ENCODE measurements around the gene GSPT1.

GSPT1 gene

GRCh38 chr16:11896486-11897176 lies 19.1 kb downstream of the GSPT1 start:
- H3K36me3 ChIP-seq (replicated peaks) = peaks cover 41% of the 10 kb centered on the region
- in situ Hi-C loops (cut with MboI; ENCODE audit: low sequenced_read_pairs) = no loop called here
- no peaks in the 10 kb centered on the region for H3K9me3 ChIP-seq

GRCh38 chr16:11893571-11893970 lies 22.2 kb downstream of the GSPT1 start:
- no peak for DNase-seq (ENCODE audit: low spot score in 2 of 2)
- in situ Hi-C loops (cut with MboI; ENCODE audit: low sequenced_read_pairs) = no loop called here
- Histone ChIP-seq H3K36me3 (replicated peaks) (peaks cover 60% of the 10 kb centered on the region), H3K4me3 (no peak overlapping the region), H3K27me3 (ENCODE audit: low read depth) (no peaks in the 10 kb centered on the region), H3K4me1 (no peaks in the 10 kb centered on the region), H3K9me3 (no peaks in the 10 kb centered on the region)

More at GRCh38 chr16:11896486-11897176, 19.1 kb downstream of the GSPT1 start:
- Histone ChIP-seq H3K4me1 (no peaks in the 10 kb centered on the region; the same call in 1 of the 2 replicates), H3K4me3 (no peak overlapping the region), H3K27me3 (ENCODE audit: low read depth) (no peaks in the 10 kb centered on the region)
- no peak for DNase-seq (ENCODE audit: low spot score in 2 of 2)

GRCh38 chr16:11892761-11893160 lies 23.0 kb downstream of the GSPT1 start:
- no peaks in the 10 kb centered on the region for H3K27me3 ChIP-seq (ENCODE audit: low read depth)
- H3K9me3 ChIP-seq = no peaks in the 10 kb centered on the region
- H3K36me3 ChIP-seq (replicated peaks) = peaks cover 63% of the 10 kb centered on the region
- DNase-seq (ENCODE audit: low spot score in 2 of 2) = no peak
- H3K4me3 ChIP-seq = no peak overlapping the region
- H3K4me1 ChIP-seq = no peaks in the 10 kb centered on the region; the same call in 1 of the 2 replicates
- in situ Hi-C loops (cut with MboI; ENCODE audit: low sequenced_read_pairs) = no loop called here

- in situ Hi-C loops (cut with MboI; ENCODE audit: low sequenced_read_pairs) = no loop called here
- peaks cover 63% of the 10 kb centered on the region for H3K36me3 ChIP-seq (replicated peaks)
- DNase-seq (ENCODE audit: low spot score in 2 of 2) = no peak
- H3K4me3 ChIP-seq = no peak overlapping the region
- H3K4me1 ChIP-seq = peaks cover 15% of the 10 kb centered on the region
- H3K27me3 ChIP-seq (ENCODE audit: low read depth) = no peaks in the 10 kb centered on the region
- no peaks in the 10 kb centered on the region for H3K9me3 ChIP-seq
Measured at GRCh38 chr16:11890231-11890965, 25.4 kb downstream of the GSPT1 start.

GRCh38 chr16:11886881-11887280 lies 28.9 kb downstream of the GSPT1 start:
- Histone ChIP-seq H3K9me3 (no peaks in the 10 kb centered on the region), H3K4me1 (peaks cover 15% of the 10 kb centered on the region), H3K4me3 (no peak overlapping the region), H3K27me3 (ENCODE audit: low read depth) (no peaks in the 10 kb centered on the region), H3K36me3 (replicated peaks) (peaks cover 75% of the 10 kb centered on the region)
- in situ Hi-C loops (cut with MboI; ENCODE audit: low sequenced_read_pairs) = no loop called here
- DNase-seq (ENCODE audit: low spot score in 2 of 2) = no peak

GRCh38 chr16:11884035-11884434 lies 31.7 kb downstream of the GSPT1 start:
- peaks cover 15% of the 10 kb centered on the region for H3K4me1 ChIP-seq
- H3K9me3 ChIP-seq = no peaks in the 10 kb centered on the region
- no peak overlapping the region for H3K4me3 ChIP-seq
- no peak for DNase-seq (ENCODE audit: low spot score in 2 of 2)
- H3K27me3 ChIP-seq (ENCODE audit: low read depth) = no peaks in the 10 kb centered on the region
- H3K36me3 ChIP-seq (replicated peaks) = peaks cover 84% of the 10 kb centered on the region
- in situ Hi-C loops (cut with MboI; ENCODE audit: low sequenced_read_pairs) = no loop called here

GRCh38 chr16:11880007-11880406 lies 35.7 kb downstream of the GSPT1 start:
- Histone ChIP-seq H3K36me3 (replicated peaks) (peaks cover 89% of the 10 kb centered on the region), H3K27me3 (ENCODE audit: low read depth) (no peaks in the 10 kb centered on the region), H3K4me1 (no peaks in the 10 kb centered on the region)

GRCh38 chr16:11877374-11877773 lies 38.4 kb downstream of the GSPT1 start:
- Histone ChIP-seq H3K4me1 (peaks cover 9% of the 10 kb centered on the region), H3K9me3 (no peaks in the 10 kb centered on the region), H3K4me3 (no peak overlapping the region), H3K27me3 (ENCODE audit: low read depth) (no peaks in the 10 kb centered on the region), H3K36me3 (replicated peaks) (peaks cover 91% of the 10 kb centered on the region)
- in situ Hi-C loops (cut with MboI; ENCODE audit: low sequenced_read_pairs) = no loop called here
- DNase-seq (ENCODE audit: low spot score in 2 of 2) = no peak

More at GRCh38 chr16:11880007-11880406, 35.7 kb downstream of the GSPT1 start:
- no peaks in the 10 kb centered on the region for H3K9me3 ChIP-seq
- in situ Hi-C loops (cut with MboI; ENCODE audit: low sequenced_read_pairs) = no loop called here
- DNase-seq (ENCODE audit: low spot score in 2 of 2) = no peak
- H3K4me3 ChIP-seq = no peak overlapping the region

- Histone ChIP-seq H3K36me3 (replicated peaks) (peaks cover 81% of the 10 kb centered on the region), H3K27me3 (ENCODE audit: low read depth) (no peaks in the 10 kb centered on the region), H3K9me3 (no peaks in the 10 kb centered on the region), H3K4me1 (peaks cover 20% of the 10 kb centered on the region), H3K4me3 (no peak overlapping the region)
- DNase-seq (ENCODE audit: low spot score in 2 of 2) = no peak
- in situ Hi-C loops (cut with MboI; ENCODE audit: low sequenced_read_pairs) = no loop called here
Measured at GRCh38 chr16:11876306-11876705, 39.5 kb downstream of the GSPT1 start.

- Histone ChIP-seq H3K4me3 (no peak overlapping the region), H3K4me1 (peaks cover 23% of the 10 kb centered on the region), H3K36me3 (replicated peaks) (peaks cover 75% of the 10 kb centered on the region), H3K9me3 (no peaks in the 10 kb centered on the region), H3K27me3 (ENCODE audit: low read depth) (no peaks in the 10 kb centered on the region)
- in situ Hi-C loops (cut with MboI; ENCODE audit: low sequenced_read_pairs) = no loop called here
- no peak for DNase-seq (ENCODE audit: low spot score in 2 of 2)
Measured at GRCh38 chr16:11875721-11876120, 40.0 kb downstream of the GSPT1 start.

GRCh38 chr16:11871193-11871592 lies 44.6 kb downstream of the GSPT1 start:
- Histone ChIP-seq H3K27me3 (ENCODE audit: low read depth) (no peaks in the 10 kb centered on the region), H3K36me3 (replicated peaks) (peaks cover 54% of the 10 kb centered on the region), H3K4me3 (no peak overlapping the region), H3K9me3 (no peaks in the 10 kb centered on the region), H3K4me1 (peaks cover 33% of the 10 kb centered on the region)
- in situ Hi-C loops (cut with MboI; ENCODE audit: low sequenced_read_pairs) = no loop called here
- DNase-seq (ENCODE audit: low spot score in 2 of 2) = peak; percentile 77 to 82

- DNase-seq (ENCODE audit: low spot score in 2 of 2) = no peak
- H3K36me3 ChIP-seq (replicated peaks) = peaks cover 46% of the 10 kb centered on the region
Measured at GRCh38 chr16:11870399-11870798, 45.4 kb downstream of the GSPT1 start.

GRCh38 chr16:11869353-11870228 lies 46.2 kb downstream of the GSPT1 start:
- peaks cover 33% of the 10 kb centered on the region for H3K4me1 ChIP-seq
- in situ Hi-C loops (cut with MboI; ENCODE audit: low sequenced_read_pairs) = no loop called here
- peaks cover 38% of the 10 kb centered on the region for H3K36me3 ChIP-seq (replicated peaks)
- no peak overlapping the region for H3K4me3 ChIP-seq
- no peaks in the 10 kb centered on the region for H3K9me3 ChIP-seq
- H3K27me3 ChIP-seq (ENCODE audit: low read depth) = no peaks in the 10 kb centered on the region
- no peak for DNase-seq (ENCODE audit: low spot score in 2 of 2)

More at GRCh38 chr16:11870399-11870798, 45.4 kb downstream of the GSPT1 start:
- H3K27me3 ChIP-seq (ENCODE audit: low read depth) = no peaks in the 10 kb centered on the region
- no peaks in the 10 kb centered on the region for H3K9me3 ChIP-seq
- no peak overlapping the region for H3K4me3 ChIP-seq
- in situ Hi-C loops (cut with MboI; ENCODE audit: low sequenced_read_pairs) = no loop called here
- H3K4me1 ChIP-seq = peaks cover 33% of the 10 kb centered on the region
